Bronchial epithelial cell (primary cell): ENCODE results near the gene PLEKHA3. TPM values are rescaled to one million over a fixed set of nuclear protein-coding genes. Genes with fewer than 3 reads are reported as not detected.
A peak's percentile ranks its signal among the peaks of the same experiment; 100 is the strongest.

Experiments used
- DNase-seq: peaks from one replicate; pipeline ENCODE4 v3.0.0-alpha.2; 2010; ENCODE audit warnings: low read depth
- FAIRE-seq: peaks from 2 replicates; lab custom pipeline; 2011; peaks lifted over from hg19 to GRCh38; lab: Jason Lieb, UNC
- H3K27me3 ChIP-seq: 2 replicates; pipeline ENCODE4 v1.5.1; 2011; ENCODE audit warnings: low read length; ENCODE audit not compliant: control insufficient read depth, insufficient read depth
- H3K36me3 ChIP-seq: 2 replicates; pipeline ENCODE4 v1.5.1; 2011; ENCODE audit warnings: low read length; ENCODE audit not compliant: control insufficient read depth, insufficient read depth
- H3K4me3 ChIP-seq: 2 replicates; pipeline ENCODE4 v1.5.1; 2011; ENCODE audit warnings: mild to moderate bottlenecking, low read depth, low read length, control low read depth
- CTCF ChIP-seq: IDR thresholded peaks from 2 replicates; pipeline ENCODE4 v1.5.1; 2011; ENCODE audit warnings: mild to moderate bottlenecking, moderate library complexity, low read length, control low read depth, inconsistent platforms; ENCODE audit not compliant: insufficient read depth, severe bottlenecking
- total RNA-seq: library from RNA; depleted of rRNA; stranded (reverse); fragments of >200 nt; gene quantifications from 2 replicates; pipeline ENCODE4 v1.2.1, GENCODE V29; 2014

Gene PLEKHA3
- total RNA-seq, 1 donor from 2014 or later: 4.7 TPM

GRCh38 chr2:178506524-178506923, 26.3 kb downstream of the PLEKHA3 start:
- DNase-seq (no peak), FAIRE-seq (no peak)
- no peak overlapping the region for H3K4me3 ChIP-seq
- no peaks in the 10 kb centered on the region for H3K27me3 ChIP-seq
- TF ChIP-seq CTCF: no peak
- peaks cover 2% of the 10 kb centered on the region for H3K36me3 ChIP-seq

- H3K4me3 ChIP-seq: no peak overlapping the region
- peaks cover 2% of the 10 kb centered on the region for H3K36me3 ChIP-seq
- no peak for TF ChIP-seq CTCF
- H3K27me3 ChIP-seq: no peaks in the 10 kb centered on the region
- FAIRE-seq (no peak), DNase-seq (no peak)
Observed at GRCh38 chr2:178506949-178507348, 26.7 kb downstream of the PLEKHA3 start.

DNA sequence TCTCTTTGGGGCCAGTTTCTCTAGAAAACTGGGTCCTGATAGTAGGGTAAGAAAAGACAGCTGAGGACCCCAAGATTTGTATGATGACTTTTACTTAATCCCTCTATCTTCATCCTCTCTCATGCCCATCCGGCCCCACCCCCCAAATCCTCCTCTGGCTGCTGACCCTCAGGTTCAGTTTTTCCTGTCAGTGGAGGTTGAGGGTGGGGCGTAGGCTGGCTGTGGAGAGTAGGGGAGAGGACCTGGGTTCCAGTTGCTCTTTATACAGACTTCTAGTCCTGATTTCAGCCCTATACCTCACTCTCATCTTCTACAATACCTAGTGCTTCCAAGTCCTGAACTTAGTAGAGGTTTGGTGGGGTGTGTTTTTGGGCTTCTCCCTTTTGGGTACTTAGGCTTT, 28.4 kb downstream of the PLEKHA3 start:
- TF ChIP-seq CTCF: no peak
- FAIRE-seq (no peak), DNase-seq (no peak)
- Histone ChIP-seq H3K4me3 (no peak overlapping the region), H3K27me3 (no peaks in the 10 kb centered on the region), H3K36me3 (no peaks in the 10 kb centered on the region)

DNA sequence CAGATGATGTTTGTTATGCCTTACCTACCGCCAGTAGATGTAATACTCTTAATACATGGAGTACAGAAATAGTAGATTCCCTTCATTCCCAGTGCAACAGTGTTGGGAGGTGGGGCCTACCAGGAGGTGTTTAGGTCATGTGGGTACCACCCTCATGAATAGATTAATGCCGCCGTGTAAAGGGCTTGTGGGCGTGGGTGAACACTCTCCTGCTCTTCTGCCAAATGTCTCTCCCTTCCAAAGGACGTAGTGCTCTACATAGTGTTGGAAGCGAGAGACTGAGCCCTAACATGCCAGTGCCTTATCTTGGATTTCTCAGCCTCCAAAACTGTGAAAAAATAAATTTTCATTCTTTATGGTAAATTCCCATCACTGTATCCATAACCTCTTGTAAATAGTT, 30.1 kb downstream of the PLEKHA3 start:
- FAIRE-seq (no peak), DNase-seq (no peak)
- no peaks in the 10 kb centered on the region for H3K36me3 ChIP-seq
- H3K4me3 ChIP-seq: no peak overlapping the region
- H3K27me3 ChIP-seq: no peaks in the 10 kb centered on the region
- no peak for TF ChIP-seq CTCF

- peak; percentile 58 for DNase-seq
- no peak for TF ChIP-seq CTCF
- H3K4me3 ChIP-seq: no peak overlapping the region
- peaks cover 1% of the 10 kb centered on the region for H3K36me3 ChIP-seq
- FAIRE-seq: no peak
- no peaks in the 10 kb centered on the region for H3K27me3 ChIP-seq
Observed at GRCh38 chr2:178512484-178512883, 32.2 kb downstream of the PLEKHA3 start.

- FAIRE-seq: no peak
Observed at GRCh38 chr2:178513876-178514275, 33.6 kb downstream of the PLEKHA3 start.

More at GRCh38 chr2:178513876-178514275, 33.6 kb downstream of the PLEKHA3 start:
- H3K36me3 ChIP-seq: peaks cover 1% of the 10 kb centered on the region
- no peak for DNase-seq
- H3K4me3 ChIP-seq: no peak overlapping the region
- H3K27me3 ChIP-seq: no peaks in the 10 kb centered on the region
- TF ChIP-seq CTCF: no peak
